Measurements from ENCODE around the gene KRTAP20-1. TPM values are rescaled to one million over a fixed set of nuclear protein-coding genes. Genes with fewer than 3 reads are reported as not detected.

Gene KRTAP20-1
- polyA plus RNA-seq, 2 of the 4 experiments (the other 2 are of a cell fraction): not detected

Small RNAs within 50 kb of the gene (small RNA-seq; reads per million reads assigned to genes)
- gene KRTAP20-1 (0 reads per million in 6 experiments), gene KRTAP20-3 (0 reads per million in 6 experiments), gene KRTAP20-4 (0 reads per million in 6 experiments), gene KRTAP22-1 (0 reads per million in 6 experiments), gene KRTAP22-2 (0 reads per million in 6 experiments)

Other genes with a start within 250 kb of the KRTAP20-1 start
- gene KRTAP13-2, start 244.2 kb upstream of the KRTAP20-1 start, polyA plus RNA-seq (2011; rRNA removed): not detected in 2 replicates
- not detected in 3 replicates for gene KRTAP13-2, start 244.2 kb upstream of the KRTAP20-1 start, polyA plus RNA-seq (2017; fragmentation: RNase III; extraction: RNeasy Plus Mini Kit Qiagen cat#74134 plus additional on column Dnase treatment)
- gene KRTAP13-1, start 220.4 kb upstream of the KRTAP20-1 start, polyA plus RNA-seq (2011; rRNA removed): not detected in 2 replicates
- not detected in 3 replicates for gene KRTAP13-1, start 220.4 kb upstream of the KRTAP20-1 start, polyA plus RNA-seq (2017; fragmentation: RNase III; extraction: RNeasy Plus Mini Kit Qiagen cat#74134 plus additional on column Dnase treatment)
- gene KRTAP13-3, start 190.5 kb upstream of the KRTAP20-1 start, polyA plus RNA-seq (2011; rRNA removed): not detected in 2 replicates
- gene KRTAP13-3, start 190.5 kb upstream of the KRTAP20-1 start, polyA plus RNA-seq (2017; fragmentation: RNase III; extraction: RNeasy Plus Mini Kit Qiagen cat#74134 plus additional on column Dnase treatment): not detected in 3 replicates
- gene KRTAP13-4, start 186.2 kb upstream of the KRTAP20-1 start, polyA plus RNA-seq (2011; rRNA removed): not detected in 2 replicates
- gene KRTAP13-4, start 186.2 kb upstream of the KRTAP20-1 start, polyA plus RNA-seq (2017; fragmentation: RNase III; extraction: RNeasy Plus Mini Kit Qiagen cat#74134 plus additional on column Dnase treatment): not detected in 3 replicates
- gene KRTAP15-1, start 176.2 kb upstream of the KRTAP20-1 start, polyA plus RNA-seq (2011; rRNA removed): not detected in 2 replicates
- gene KRTAP15-1, start 176.2 kb upstream of the KRTAP20-1 start, polyA plus RNA-seq (2017; fragmentation: RNase III; extraction: RNeasy Plus Mini Kit Qiagen cat#74134 plus additional on column Dnase treatment): not detected in 3 replicates
- gene KRTAP19-1, start 136.1 kb upstream of the KRTAP20-1 start, polyA plus RNA-seq (2011; rRNA removed): not detected in 2 replicates
- not detected in 3 replicates for gene KRTAP19-1, start 136.1 kb upstream of the KRTAP20-1 start, polyA plus RNA-seq (2017; fragmentation: RNase III; extraction: RNeasy Plus Mini Kit Qiagen cat#74134 plus additional on column Dnase treatment)
- gene KRTAP19-2, start 129.0 kb upstream of the KRTAP20-1 start, polyA plus RNA-seq (2011; rRNA removed): not detected in 2 replicates
- gene KRTAP19-2, start 129.0 kb upstream of the KRTAP20-1 start, polyA plus RNA-seq (2017; fragmentation: RNase III; extraction: RNeasy Plus Mini Kit Qiagen cat#74134 plus additional on column Dnase treatment): not detected in 3 replicates
- not detected in 2 replicates for gene KRTAP19-3, start 124.4 kb upstream of the KRTAP20-1 start, polyA plus RNA-seq (2011; rRNA removed)
- gene KRTAP19-3, start 124.4 kb upstream of the KRTAP20-1 start, polyA plus RNA-seq (2017; fragmentation: RNase III; extraction: RNeasy Plus Mini Kit Qiagen cat#74134 plus additional on column Dnase treatment): not detected in 3 replicates
- not detected in 2 replicates for gene KRTAP19-4, start 119.3 kb upstream of the KRTAP20-1 start, polyA plus RNA-seq (2011; rRNA removed)
- not detected in 3 replicates for gene KRTAP19-4, start 119.3 kb upstream of the KRTAP20-1 start, polyA plus RNA-seq (2017; fragmentation: RNase III; extraction: RNeasy Plus Mini Kit Qiagen cat#74134 plus additional on column Dnase treatment)
- not detected in 2 replicates for gene KRTAP19-5, start 114.3 kb upstream of the KRTAP20-1 start, polyA plus RNA-seq (2011; rRNA removed)
- gene KRTAP19-5, start 114.3 kb upstream of the KRTAP20-1 start, polyA plus RNA-seq (2017; fragmentation: RNase III; extraction: RNeasy Plus Mini Kit Qiagen cat#74134 plus additional on column Dnase treatment): not detected in 3 replicates
- not detected in 2 replicates for gene KRTAP19-6, start 74.6 kb upstream of the KRTAP20-1 start, polyA plus RNA-seq (2011; rRNA removed)
- gene KRTAP19-6, start 74.6 kb upstream of the KRTAP20-1 start, polyA plus RNA-seq (2017; fragmentation: RNase III; extraction: RNeasy Plus Mini Kit Qiagen cat#74134 plus additional on column Dnase treatment): not detected in 3 replicates
- not detected in 2 replicates for gene KRTAP19-7, start 55.1 kb upstream of the KRTAP20-1 start, polyA plus RNA-seq (2011; rRNA removed)
- not detected in 3 replicates for gene KRTAP19-7, start 55.1 kb upstream of the KRTAP20-1 start, polyA plus RNA-seq (2017; fragmentation: RNase III; extraction: RNeasy Plus Mini Kit Qiagen cat#74134 plus additional on column Dnase treatment)
- not detected in 2 replicates for gene KRTAP22-2, start 26.0 kb upstream of the KRTAP20-1 start, polyA plus RNA-seq (2011; rRNA removed)
- gene KRTAP22-2, start 26.0 kb upstream of the KRTAP20-1 start, polyA plus RNA-seq (2017; fragmentation: RNase III; extraction: RNeasy Plus Mini Kit Qiagen cat#74134 plus additional on column Dnase treatment): not detected in 3 replicates
- gene KRTAP6-3, start 24.0 kb upstream of the KRTAP20-1 start, polyA plus RNA-seq (2011; rRNA removed): not detected in 2 replicates
- gene KRTAP6-3, start 24.0 kb upstream of the KRTAP20-1 start, polyA plus RNA-seq (2017; fragmentation: RNase III; extraction: RNeasy Plus Mini Kit Qiagen cat#74134 plus additional on column Dnase treatment): not detected in 3 replicates
- gene KRTAP6-2, start 17.5 kb upstream of the KRTAP20-1 start, polyA plus RNA-seq (2011; rRNA removed): not detected in 2 replicates
- not detected in 3 replicates for gene KRTAP6-2, start 17.5 kb upstream of the KRTAP20-1 start, polyA plus RNA-seq (2017; fragmentation: RNase III; extraction: RNeasy Plus Mini Kit Qiagen cat#74134 plus additional on column Dnase treatment)
- gene KRTAP22-1, start 15.3 kb upstream of the KRTAP20-1 start, polyA plus RNA-seq (2011; rRNA removed): not detected in 2 replicates
- not detected in 3 replicates for gene KRTAP22-1, start 15.3 kb upstream of the KRTAP20-1 start, polyA plus RNA-seq (2017; fragmentation: RNase III; extraction: RNeasy Plus Mini Kit Qiagen cat#74134 plus additional on column Dnase treatment)
- gene KRTAP6-1, start 2.5 kb upstream of the KRTAP20-1 start, polyA plus RNA-seq (2011; rRNA removed): not detected in 2 replicates
- gene KRTAP6-1, start 2.5 kb upstream of the KRTAP20-1 start, polyA plus RNA-seq (2017; fragmentation: RNase III; extraction: RNeasy Plus Mini Kit Qiagen cat#74134 plus additional on column Dnase treatment): not detected in 3 replicates
- not detected in 2 replicates for gene KRTAP20-4, start 4.2 kb downstream of the KRTAP20-1 start, polyA plus RNA-seq (2011; rRNA removed)
- not detected in 3 replicates for gene KRTAP20-4, start 4.2 kb downstream of the KRTAP20-1 start, polyA plus RNA-seq (2017; fragmentation: RNase III; extraction: RNeasy Plus Mini Kit Qiagen cat#74134 plus additional on column Dnase treatment)
- gene KRTAP20-2, start 18.8 kb downstream of the KRTAP20-1 start, polyA plus RNA-seq (2011; rRNA removed): not detected in 2 replicates
- not detected in 3 replicates for gene KRTAP20-2, start 18.8 kb downstream of the KRTAP20-1 start, polyA plus RNA-seq (2017; fragmentation: RNase III; extraction: RNeasy Plus Mini Kit Qiagen cat#74134 plus additional on column Dnase treatment)
- not detected in 2 replicates for gene KRTAP20-3, start 26.4 kb downstream of the KRTAP20-1 start, polyA plus RNA-seq (2011; rRNA removed)
- not detected in 3 replicates for gene KRTAP20-3, start 26.4 kb downstream of the KRTAP20-1 start, polyA plus RNA-seq (2017; fragmentation: RNase III; extraction: RNeasy Plus Mini Kit Qiagen cat#74134 plus additional on column Dnase treatment)
- not detected in 2 replicates for gene KRTAP21-3, start 102.4 kb downstream of the KRTAP20-1 start, polyA plus RNA-seq (2011; rRNA removed)
- not detected in 3 replicates for gene KRTAP21-3, start 102.4 kb downstream of the KRTAP20-1 start, polyA plus RNA-seq (2017; fragmentation: RNase III; extraction: RNeasy Plus Mini Kit Qiagen cat#74134 plus additional on column Dnase treatment)
- gene KRTAP21-2, start 130.8 kb downstream of the KRTAP20-1 start, polyA plus RNA-seq (2011; rRNA removed): not detected in 2 replicates
- gene KRTAP21-2, start 130.8 kb downstream of the KRTAP20-1 start, polyA plus RNA-seq (2017; fragmentation: RNase III; extraction: RNeasy Plus Mini Kit Qiagen cat#74134 plus additional on column Dnase treatment): not detected in 3 replicates
- gene KRTAP21-1, start 139.0 kb downstream of the KRTAP20-1 start, polyA plus RNA-seq (2011; rRNA removed): not detected in 2 replicates
- gene KRTAP21-1, start 139.0 kb downstream of the KRTAP20-1 start, polyA plus RNA-seq (2017; fragmentation: RNase III; extraction: RNeasy Plus Mini Kit Qiagen cat#74134 plus additional on column Dnase treatment): not detected in 3 replicates
- gene KRTAP8-1, start 196.8 kb downstream of the KRTAP20-1 start, polyA plus RNA-seq (2011; rRNA removed): not detected in 2 replicates
- not detected in 3 replicates for gene KRTAP8-1, start 196.8 kb downstream of the KRTAP20-1 start, polyA plus RNA-seq (2017; fragmentation: RNase III; extraction: RNeasy Plus Mini Kit Qiagen cat#74134 plus additional on column Dnase treatment)
- gene KRTAP7-1, start 213.3 kb downstream of the KRTAP20-1 start, polyA plus RNA-seq (2011; rRNA removed): not detected in 2 replicates
- gene KRTAP7-1, start 213.3 kb downstream of the KRTAP20-1 start, polyA plus RNA-seq (2017; fragmentation: RNase III; extraction: RNeasy Plus Mini Kit Qiagen cat#74134 plus additional on column Dnase treatment): not detected in 3 replicates

All from A549 (cell line).